Fibroblast of the aortic adventitia (primary cell): ENCODE results near the gene PHACTR1. TPM values are rescaled to one million over a fixed set of nuclear protein-coding genes. Genes with fewer than 3 reads are reported as not detected.

ENCODE experiments used
- DNase-seq: peaks from one replicate; pipeline ENCODE4 v3.0.0-alpha.2; 2010; ENCODE audit warnings: low read depth
- H3K4me3 ChIP-seq: 2 replicates; pipeline ENCODE4 v1.5.1; 2011; ENCODE audit warnings: low read depth, mild to moderate bottlenecking, control low read depth, low read length, moderate library complexity
- total RNA-seq: library from RNA; depleted of rRNA; stranded (reverse); fragments of >200 nt; gene quantifications from 2 replicates; pipeline ENCODE4 v1.2.3, GENCODE V29; 2012; ENCODE audit warnings: low replicate concordance
- TF ChIP-seq, protein P1 (sequence below): IDR thresholded peaks from 2 replicates; pipeline ENCODE4 v1.5.1; 2011; ENCODE audit warnings: mild to moderate bottlenecking, low read length, control low read depth, inconsistent platforms; ENCODE audit not compliant: insufficient read depth

Gene PHACTR1
- total RNA-seq, 1 donor, result 0.99 TPM

DNA sequence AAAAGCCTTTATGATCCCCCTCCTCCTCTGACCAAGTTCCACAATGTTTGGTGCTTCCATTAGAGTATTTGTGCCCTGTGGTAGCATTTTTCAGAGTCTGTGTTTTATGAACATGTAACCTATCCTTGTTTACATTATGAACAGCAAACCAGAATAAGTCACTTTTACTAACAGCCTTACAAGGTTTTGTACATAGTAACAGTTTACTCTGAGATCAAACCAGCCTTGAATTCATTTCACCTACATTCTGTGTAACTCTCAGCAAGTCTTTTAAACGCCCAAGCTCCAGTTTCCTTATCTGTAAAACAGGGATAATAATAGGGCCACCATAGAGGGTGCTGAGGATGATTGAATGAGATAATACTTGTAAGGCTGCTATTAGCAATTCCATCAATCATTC is 175.0 kb downstream of the PHACTR1 start:
- DNase-seq, result no peak
- no peak overlapping the region for H3K4me3 ChIP-seq
- TF ChIP-seq, protein P1, sequence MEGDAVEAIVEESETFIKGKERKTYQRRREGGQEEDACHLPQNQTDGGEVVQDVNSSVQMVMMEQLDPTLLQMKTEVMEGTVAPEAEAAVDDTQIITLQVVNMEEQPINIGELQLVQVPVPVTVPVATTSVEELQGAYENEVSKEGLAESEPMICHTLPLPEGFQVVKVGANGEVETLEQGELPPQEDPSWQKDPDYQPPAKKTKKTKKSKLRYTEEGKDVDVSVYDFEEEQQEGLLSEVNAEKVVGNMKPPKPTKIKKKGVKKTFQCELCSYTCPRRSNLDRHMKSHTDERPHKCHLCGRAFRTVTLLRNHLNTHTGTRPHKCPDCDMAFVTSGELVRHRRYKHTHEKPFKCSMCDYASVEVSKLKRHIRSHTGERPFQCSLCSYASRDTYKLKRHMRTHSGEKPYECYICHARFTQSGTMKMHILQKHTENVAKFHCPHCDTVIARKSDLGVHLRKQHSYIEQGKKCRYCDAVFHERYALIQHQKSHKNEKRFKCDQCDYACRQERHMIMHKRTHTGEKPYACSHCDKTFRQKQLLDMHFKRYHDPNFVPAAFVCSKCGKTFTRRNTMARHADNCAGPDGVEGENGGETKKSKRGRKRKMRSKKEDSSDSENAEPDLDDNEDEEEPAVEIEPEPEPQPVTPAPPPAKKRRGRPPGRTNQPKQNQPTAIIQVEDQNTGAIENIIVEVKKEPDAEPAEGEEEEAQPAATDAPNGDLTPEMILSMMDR, result no peak

DNA sequence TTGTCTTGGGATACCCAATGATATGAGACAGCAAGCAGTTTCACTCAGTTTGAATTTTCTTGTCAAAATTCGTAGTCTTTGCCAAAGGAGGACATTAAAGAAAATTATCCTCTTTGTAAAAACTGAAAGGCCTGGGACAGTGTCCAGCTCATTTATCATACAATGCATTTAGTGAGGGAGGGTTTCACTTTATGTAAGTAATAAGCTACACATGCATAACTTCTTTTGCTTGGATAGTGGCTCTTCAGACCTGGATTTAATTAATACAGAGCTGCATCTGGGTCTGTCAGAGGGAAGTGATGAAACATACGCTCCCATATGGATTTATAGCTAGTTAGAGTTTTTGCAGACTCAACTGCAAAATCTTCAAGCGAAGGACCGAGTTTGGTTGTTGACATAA is 175.6 kb downstream of the PHACTR1 start:
- H3K4me3 ChIP-seq, result no peak overlapping the region
- TF ChIP-seq, protein P1, result no peak
- no peak for DNase-seq

DNA sequence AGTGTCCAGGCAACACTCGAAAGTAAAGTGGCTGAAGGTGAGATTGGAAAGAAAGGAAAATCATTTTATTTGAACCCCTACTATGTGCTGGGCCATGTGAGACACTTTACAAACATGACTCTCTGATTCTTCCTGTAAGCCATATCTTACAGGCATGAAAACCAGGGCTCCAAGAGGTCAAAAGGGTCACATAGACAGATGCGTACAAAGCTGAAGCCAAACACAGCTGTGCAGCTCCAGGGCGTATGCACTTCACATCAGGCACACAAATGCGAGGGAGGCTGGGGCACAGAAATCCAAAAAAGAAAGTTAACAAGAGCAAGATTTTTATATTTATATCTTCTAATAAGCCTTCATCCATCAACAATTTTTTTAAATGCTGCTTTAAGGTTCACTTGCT is 176.5 kb downstream of the PHACTR1 start:
- DNase-seq, result no peak
- TF ChIP-seq, protein P1, result no peak
- H3K4me3 ChIP-seq, result no peak overlapping the region

DNA sequence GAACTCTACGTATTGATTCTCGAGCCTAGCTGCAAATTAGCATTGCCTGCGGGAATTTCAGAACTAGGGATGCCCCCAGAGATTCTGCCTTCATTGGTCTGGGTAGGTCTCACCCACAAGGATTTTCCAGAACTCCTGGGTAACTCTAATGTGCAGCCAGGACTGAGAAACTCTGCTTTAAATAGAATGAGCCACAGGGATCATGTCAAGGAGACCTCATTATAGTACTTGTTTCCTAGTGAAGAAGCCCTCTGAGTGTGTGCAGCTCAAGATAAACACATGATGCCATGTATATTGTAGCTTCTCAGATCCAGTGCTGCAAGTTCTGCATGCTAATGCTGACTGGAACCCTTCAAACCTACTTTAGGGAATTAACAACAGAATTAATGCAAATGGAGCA is 179.2 kb downstream of the PHACTR1 start:
- TF ChIP-seq, protein P1, result no peak
- H3K4me3 ChIP-seq, result no peak overlapping the region
- DNase-seq, result no peak

DNA sequence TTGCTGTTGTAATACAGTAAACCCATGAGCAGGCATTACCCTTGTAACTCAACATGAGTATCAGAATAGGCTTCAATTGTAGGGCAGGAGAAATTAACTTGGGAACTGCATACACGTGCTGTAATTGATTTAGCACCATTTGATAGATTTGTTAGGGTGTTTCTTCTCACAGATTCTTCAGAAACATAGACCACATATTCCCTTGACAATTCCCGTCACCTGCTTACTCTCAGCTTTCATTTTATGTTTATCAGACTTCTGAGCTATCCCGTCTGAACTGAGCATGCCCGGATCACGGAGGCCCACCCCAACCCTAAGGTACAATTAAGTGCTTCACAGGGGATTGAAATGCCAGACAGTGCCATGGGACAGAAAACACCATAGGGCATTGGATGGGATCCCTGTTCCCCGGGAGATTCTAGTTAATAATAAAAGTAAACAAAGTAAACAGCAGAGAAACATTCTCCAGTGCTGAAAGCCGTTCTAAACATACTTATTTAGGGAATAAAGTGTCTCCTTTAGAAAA is 179.7 kb downstream of the PHACTR1 start:
- TF ChIP-seq, protein P1, result no peak
- no peak for DNase-seq
- no peak overlapping the region for H3K4me3 ChIP-seq

DNA sequence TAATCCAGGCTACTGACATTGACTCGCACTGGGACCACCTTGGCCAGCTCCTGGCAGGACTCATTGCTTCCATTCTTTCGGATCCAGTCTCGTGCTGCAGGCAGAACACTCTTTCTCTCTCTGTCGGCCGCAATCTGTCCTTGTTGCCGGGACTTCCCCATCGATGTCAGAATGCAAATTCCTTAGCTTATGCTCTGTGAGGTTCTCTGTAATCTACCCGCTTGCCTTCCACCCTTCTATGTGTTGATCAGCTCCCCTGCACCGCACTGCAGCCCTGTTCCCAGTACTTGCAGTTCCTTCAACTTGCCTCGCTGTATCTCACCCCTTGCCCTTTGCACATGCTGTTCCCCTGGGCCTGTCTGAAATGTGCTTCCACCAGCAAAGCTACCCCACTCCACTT is 182.0 kb downstream of the PHACTR1 start:
- DNase-seq, result no peak
- TF ChIP-seq, protein P1, result no peak
- no peak overlapping the region for H3K4me3 ChIP-seq

DNA sequence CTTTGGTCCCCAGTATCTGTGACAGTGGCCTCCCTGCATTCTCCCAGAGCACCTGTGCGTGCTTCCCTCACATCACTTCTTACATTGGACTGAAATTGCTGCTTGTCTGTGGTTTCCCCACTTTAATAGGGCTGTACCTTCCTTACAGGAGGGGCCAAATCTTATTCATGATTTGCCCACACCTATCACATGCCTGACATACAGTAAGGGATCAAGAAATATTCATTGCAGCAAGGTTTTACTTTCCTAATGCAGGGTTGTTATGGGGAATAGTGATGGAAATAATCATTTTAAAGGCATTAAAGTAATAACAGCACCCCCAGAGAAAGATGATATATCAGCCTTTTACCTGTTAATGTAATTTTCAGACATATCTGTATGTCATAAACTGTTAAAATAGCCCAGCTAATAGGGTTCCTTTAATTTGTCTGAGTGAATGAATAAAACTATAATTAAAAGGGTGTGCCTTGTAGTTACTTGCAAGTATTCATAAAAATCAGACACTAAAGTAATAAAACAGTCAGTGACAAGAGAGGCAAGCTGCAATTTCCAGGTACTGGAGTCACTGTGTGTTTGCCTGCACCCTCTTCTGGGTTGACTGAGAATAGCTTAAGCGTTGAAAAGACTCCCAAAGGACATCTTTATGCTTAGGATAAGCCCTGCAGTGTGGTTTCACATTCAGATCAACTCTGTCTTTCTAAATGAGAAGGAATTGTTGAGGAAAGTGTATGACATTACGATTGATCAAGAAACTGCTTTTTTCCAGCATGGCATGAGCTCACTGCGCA is 182.7 kb downstream of the PHACTR1 start:
- H3K4me3 ChIP-seq, result no peak overlapping the region
- no peak for DNase-seq
- TF ChIP-seq, protein P1, result no peak
